ENCODE results near the gene CCDC148.
"Not testable (repeated sequence)": the region's sequence is repeated elsewhere in the genome, so short reads cannot be mapped to it uniquely, and the experiment has no call there.

CCDC148 gene

GRCh38 chr2:158350751-158351465 is 105.6 kb downstream of the CCDC148 start:
- DNase-seq, result not testable (repeated sequence)

DNA sequence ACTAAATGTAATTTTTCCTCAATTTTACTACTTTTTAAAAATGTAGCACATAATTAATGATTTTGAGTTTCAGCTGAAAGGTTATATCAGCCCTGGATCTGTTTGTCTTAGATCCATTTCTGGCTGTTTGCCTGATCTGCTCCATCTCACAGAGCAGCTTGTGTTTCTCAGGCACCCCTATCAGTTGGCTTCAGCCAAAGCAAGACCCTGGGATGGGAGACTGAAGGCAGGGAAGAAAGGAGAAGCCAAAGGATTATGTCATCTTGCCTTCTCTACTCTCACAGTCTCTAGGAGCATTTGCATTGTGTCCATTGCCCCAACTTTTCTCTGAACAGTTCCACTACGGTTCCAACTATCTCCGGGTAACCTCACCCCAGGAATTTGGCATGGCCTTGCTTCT is 110.5 kb downstream of the CCDC148 start:
- no peak for DNase-seq

- DNase-seq, result no peak
Observed at GRCh38 chr2:158339513-158339912, 117.0 kb downstream of the CCDC148 start.

- no peak for DNase-seq
Observed at GRCh38 chr2:158337018-158337417, 119.5 kb downstream of the CCDC148 start.

GRCh38 chr2:158331799-158332198 is 124.8 kb downstream of the CCDC148 start:
- DNase-seq, result not testable (repeated sequence)

DNA sequence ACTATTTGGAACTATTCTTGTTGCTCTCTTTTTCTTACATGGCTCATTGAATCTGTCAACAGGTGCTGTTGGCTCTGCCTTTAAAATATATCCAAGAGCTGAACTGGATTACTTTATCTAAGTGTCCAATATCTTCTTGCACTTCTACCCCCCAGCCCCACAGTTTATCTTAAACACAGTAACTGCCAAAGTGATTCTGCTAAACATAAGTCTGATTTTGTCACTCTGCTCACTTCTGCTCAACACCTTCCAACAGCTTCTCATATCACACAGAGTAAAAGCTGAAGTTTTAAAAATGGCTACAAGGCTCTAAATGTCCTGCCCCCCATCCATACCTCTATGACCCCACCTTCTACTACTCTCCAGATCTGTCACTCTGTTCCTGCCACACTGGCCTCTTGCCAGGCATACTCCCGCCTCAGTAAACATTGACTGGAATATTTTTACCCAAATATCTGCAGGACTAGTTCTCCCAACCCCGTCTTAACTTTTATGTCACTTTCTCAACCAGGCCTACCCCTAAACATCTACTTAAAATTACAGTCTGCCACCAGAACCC is 130.7 kb downstream of the CCDC148 start:
- DNase-seq, result no peak

GRCh38 chr2:158325031-158325781 is 131.3 kb downstream of the CCDC148 start:
- no peak for DNase-seq

- no peak for DNase-seq
Observed at GRCh38 chr2:158323381-158323780, 133.2 kb downstream of the CCDC148 start.

DNA sequence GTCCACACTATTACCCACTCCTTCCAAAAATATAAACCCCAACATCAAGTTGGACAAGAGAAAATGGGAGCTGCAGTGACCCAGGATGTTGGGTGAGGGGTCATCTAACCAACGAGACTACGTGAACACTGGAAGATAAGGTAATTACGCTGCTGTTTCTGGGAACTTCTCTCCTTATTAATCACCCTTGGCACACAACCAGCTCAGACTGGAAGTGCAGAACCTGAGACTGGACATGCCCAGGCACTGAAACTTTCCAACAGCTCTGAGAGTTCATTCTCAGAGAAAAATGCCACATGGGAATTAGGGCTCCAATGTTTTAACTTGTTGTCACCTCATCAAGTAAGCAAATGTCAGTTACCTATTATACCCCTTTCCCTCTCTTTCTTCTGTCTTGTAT is 135.3 kb downstream of the CCDC148 start:
- DNase-seq, result no peak

DNA sequence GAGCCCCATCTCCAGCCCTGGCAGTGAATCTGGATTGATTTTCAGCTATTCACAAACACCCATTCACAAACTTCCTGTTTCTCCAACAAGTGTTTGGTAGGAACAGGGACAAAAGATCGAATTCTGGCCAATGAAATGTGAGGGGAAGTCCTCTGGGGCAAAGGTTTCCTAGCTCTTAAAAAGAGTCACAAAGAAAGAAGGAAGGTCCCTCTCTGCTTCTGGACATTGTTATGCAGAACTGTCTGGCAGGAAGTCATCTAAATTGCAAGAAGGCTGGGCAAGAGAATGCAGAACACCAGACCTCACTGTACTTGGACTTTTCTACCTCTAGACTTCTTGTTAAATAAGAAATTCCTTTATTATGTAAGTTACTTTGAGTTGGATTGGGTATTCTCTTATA is 137.3 kb downstream of the CCDC148 start:
- no peak for DNase-seq

- DNase-seq, result no peak
Observed at GRCh38 chr2:158317642-158318041, 138.9 kb downstream of the CCDC148 start.

DNA sequence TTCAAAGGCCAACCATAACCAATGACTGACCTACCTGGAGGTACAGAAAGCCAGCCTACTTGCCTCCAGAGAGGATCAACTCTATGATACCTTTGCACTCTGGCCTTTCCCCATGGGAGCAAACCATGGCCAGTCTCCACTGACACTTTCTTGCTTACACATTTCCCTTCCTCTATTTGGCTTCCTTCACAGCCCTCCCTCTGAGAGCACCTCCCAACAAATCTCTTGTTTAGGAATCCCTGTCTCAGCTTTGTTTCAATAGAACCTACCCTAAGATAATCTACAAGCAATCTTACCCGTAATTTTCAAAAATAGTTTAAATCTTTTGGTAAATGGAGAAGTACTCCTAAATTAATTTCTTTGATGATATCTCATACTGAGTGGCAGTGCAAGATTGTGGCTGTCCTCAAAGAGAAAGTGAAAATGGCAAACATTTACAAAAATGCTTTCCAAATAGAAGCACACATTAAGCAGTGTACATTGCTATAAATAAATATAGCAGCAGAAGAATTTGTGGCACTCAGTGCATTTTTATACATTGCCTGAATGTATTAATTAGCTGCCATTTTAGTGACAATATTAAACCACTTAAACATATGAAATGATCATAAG is 140.6 kb downstream of the CCDC148 start:
- DNase-seq, result no peak

DNA sequence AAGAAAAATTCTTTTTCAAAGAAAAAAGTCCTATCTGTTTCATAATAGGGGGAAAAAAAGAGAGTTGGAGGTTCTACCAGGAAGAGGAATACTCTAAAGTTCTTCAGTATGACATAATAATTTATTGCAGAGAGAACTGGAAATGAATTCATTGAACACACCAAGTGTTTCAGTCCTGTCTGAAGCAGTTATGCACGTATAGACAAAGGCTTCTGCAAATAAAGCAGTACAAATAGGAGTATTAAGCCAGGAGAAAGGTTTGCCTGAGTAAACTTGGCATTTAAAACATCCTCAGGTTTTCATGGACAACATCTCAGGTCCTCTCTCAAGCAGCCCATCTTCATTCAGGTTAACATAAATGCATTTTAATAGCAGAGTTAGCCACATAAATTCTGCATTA is 141.6 kb downstream of the CCDC148 start:
- no peak for DNase-seq

DNA sequence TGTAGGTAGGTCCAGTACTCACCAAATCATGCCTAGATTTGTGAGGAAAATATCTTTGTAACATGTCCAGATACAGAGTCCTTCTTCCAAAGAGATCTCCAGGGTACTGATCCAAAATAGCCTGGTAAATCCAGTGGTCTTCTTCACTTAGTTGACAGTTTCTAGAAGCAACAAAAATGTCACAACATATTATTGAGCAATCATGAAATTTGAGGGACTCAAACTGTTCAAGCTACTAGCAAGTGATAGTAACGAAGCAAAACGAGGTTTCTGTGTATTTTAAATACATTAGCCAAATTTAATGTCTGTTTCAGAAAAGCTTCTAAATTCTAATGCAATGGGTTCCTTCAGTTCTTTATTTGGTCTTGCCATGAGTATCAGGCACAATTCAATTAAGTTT is 142.8 kb downstream of the CCDC148 start:
- DNase-seq, result no peak

DNA sequence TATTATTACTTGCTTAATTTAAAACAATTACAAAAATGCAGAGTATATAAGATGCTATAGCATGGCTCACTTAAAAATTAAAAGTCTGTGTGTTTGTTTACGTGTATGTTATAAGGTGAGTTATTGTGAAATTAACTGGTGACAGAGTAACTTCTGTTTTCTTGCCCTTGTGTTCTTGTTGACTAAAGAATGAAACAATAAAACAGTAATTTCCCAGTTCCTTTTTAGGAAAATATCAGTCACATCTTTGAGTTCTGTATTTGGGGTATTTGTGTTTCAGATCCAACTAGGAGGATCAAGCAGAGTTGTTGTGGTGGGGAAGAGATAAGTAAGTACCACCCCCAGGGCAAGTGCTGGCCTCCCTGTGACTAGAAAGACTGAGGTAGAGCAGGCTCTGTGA is 143.6 kb downstream of the CCDC148 start:
- DNase-seq, result no peak

DNA sequence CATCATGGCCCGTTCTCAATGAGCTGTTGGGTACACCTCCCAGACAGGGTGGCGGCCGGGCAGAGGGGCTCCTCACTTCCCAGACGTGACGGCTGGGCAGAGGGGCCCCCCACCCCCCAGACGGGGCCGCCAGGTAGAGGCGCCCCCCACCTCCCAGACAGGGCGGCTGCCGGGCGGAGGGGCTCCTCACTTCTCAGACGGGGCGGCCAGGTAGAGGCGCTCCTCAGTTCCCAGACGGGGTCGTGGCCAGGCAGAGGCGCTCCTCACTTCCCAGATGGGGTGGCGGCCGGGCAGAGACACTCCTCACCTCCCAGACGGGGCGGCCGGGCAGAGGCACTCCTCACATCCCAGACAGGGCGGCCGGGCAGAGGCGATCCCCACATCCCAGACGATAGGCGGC is 146.1 kb downstream of the CCDC148 start:
- DNase-seq, result not testable (repeated sequence)

DNA sequence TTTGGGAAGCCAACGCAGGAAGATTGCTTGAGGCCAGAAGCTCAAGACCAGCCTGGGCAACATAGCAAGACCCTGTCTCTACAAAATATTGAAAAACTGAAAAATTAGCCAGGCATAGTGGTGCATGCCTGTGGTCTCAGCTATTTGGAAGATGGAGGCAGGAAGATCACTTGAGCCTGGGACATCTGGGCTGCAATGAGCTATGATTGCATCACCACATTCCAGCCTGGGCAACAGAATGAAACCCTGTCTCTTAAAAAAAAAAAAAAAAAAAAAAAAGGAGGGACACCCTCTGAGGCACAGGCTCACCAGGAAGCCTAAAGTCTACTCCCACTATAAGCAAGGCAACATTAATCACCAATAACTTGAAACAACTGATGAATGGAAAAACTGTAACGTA is 151.1 kb downstream of the CCDC148 start:
- no peak for DNase-seq

GRCh38 chr2:158300394-158300793 is 156.2 kb downstream of the CCDC148 start:
- no peak for DNase-seq

- DNase-seq, result no peak
Observed at GRCh38 chr2:158297606-158298005, 158.9 kb downstream of the CCDC148 start.

DNA sequence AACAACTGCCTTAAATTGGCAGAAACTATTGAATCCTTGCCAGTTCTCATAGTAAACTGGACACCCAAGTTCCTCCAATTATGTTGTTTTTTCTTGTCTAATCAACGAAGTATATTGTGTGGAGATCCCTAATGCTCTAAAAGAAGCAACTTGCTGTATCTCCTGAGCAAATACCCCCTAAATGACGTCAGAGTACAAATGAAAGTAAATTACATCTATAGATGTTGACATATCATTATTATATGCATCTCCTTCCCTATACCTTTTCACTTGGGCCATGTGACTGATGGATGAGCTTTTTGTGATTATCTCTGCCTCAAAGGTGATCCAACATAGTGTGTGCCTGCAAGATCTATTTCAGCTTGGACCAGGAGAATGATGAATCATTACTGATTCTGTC is 159.4 kb downstream of the CCDC148 start:
- no peak for DNase-seq

DNA sequence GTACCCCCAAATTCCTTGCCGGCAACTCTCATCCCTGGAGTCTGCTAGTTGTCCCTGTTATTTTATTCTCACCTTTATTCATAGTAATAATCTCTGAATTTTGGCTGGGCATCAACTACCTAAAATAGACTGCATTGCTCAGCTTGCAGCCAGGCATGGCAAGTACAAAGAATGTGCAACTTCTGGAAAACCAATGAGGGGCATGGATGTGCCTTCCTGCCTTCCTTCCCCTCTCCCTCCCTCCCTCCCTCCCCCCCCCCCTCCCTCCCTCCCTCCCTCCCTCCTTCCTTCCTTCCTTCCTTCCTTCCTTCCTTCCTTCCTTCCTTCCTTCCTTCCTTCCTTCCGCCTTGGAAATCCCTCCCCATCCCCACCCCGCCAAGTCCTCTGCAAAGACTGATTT is 162.8 kb downstream of the CCDC148 start:
- no peak for DNase-seq

DNA sequence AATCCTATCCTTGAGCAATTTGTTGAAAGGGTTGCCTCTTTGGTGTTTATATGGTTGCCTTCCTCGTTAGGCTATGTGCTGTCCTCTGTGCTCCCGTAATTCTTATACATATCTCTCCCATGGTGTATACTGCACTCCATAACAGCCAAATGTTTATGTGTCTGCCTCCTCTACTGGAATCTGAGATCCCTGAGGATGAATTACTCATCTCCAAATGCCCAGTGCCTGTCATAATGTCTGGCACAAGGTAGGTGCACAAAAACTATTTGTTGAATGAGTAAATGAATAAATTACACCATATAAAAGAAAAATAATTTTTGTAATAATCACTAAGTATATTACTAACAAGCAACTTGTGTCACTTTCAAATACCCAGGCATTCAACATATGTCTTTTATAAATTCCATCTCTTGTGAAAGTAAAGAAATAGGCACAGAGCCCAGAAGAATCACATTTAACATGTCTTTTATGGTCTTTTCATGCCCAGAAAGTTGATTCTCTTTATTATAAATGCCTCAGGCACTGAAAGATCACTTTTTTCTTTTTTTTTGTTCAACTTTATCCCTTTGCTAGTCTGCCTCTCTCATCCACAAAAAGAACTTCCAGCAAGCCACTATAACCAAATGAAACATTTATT is 164.9 kb downstream of the CCDC148 start:
- no peak for DNase-seq

DNA sequence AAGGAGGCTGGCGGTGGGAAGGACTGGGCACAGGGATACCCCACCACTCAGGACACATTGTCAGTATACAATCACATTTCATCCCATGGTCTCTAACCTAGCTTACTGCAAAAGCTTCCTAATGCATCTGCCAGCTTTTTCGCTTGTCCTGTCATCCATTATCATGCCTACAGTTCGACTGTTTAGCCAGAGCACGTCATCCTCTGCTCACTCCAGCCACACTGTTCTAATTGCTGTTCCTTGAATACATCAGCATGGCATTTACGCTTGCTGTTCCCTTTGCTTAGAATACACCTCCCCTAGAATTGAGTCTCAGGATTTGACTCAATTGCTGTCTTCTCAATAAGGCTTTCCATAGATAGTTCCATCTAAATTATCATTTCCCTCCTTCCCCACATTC is 166.3 kb downstream of the CCDC148 start:
- no peak for DNase-seq
